HT1080 (cell line): ENCODE results near the gene CD151. TPM values are rescaled to one million over a fixed set of nuclear protein-coding genes. Genes with fewer than 3 reads are reported as not detected.

Experiments
- DNase-seq: peaks from one replicate; pipeline ENCODE4 v3.0.0-alpha.2; 2015; ENCODE audit warnings: low read depth
- total RNA-seq: library from RNA; depleted of rRNA; stranded (reverse); fragments of >200 nt; shearing (Covaris generic); gene quantifications from 2 replicates; pipeline ENCODE4 v1.2.3, GENCODE V29; 2014

The CD151 gene
- total RNA-seq, 1 experiment from 2014 or later = 506 TPM

- DNase-seq = no peak
Observed at GRCh38 chr11:855796-856195, 23.0 kb downstream of the CD151 start.

GRCh38 chr11:856397-856796 lies 23.6 kb downstream of the CD151 start:
- DNase-seq = no peak

- no peak for DNase-seq
Observed at GRCh38 chr11:858053-858761, 25.5 kb downstream of the CD151 start.

- no peak for DNase-seq
Observed at GRCh38 chr11:858762-859339, 26.1 kb downstream of the CD151 start.

GRCh38 chr11:859394-860131 lies 26.8 kb downstream of the CD151 start:
- no peak for DNase-seq

- no peak for DNase-seq
Observed at GRCh38 chr11:860234-861104, 27.7 kb downstream of the CD151 start.

- no peak for DNase-seq
Observed at GRCh38 chr11:861105-861479, 28.3 kb downstream of the CD151 start.

- DNase-seq = no peak
Observed at GRCh38 chr11:862081-862661, 29.4 kb downstream of the CD151 start.

- DNase-seq = no peak
Observed at GRCh38 chr11:862696-863022, 29.9 kb downstream of the CD151 start.

GRCh38 chr11:863023-863909 lies 30.5 kb downstream of the CD151 start:
- no peak for DNase-seq

GRCh38 chr11:863910-864827 lies 31.4 kb downstream of the CD151 start:
- DNase-seq = no peak

- no peak for DNase-seq
Observed at GRCh38 chr11:864898-865297, 32.1 kb downstream of the CD151 start.

GRCh38 chr11:865462-866430 lies 33.0 kb downstream of the CD151 start:
- no peak for DNase-seq

GRCh38 chr11:866481-866880 lies 33.7 kb downstream of the CD151 start:
- DNase-seq = no peak

GRCh38 chr11:867856-868358 lies 35.2 kb downstream of the CD151 start:
- DNase-seq = no peak

GRCh38 chr11:868394-868793 lies 35.6 kb downstream of the CD151 start:
- no peak for DNase-seq

GRCh38 chr11:868802-869201 lies 36.0 kb downstream of the CD151 start:
- no peak for DNase-seq
